Superior temporal gyrus (tissue), 1 donor: Measurements from ENCODE around the gene KCNQ2.
"Not testable (repeated sequence)": the region's sequence is repeated elsewhere in the genome, so short reads cannot be mapped to it uniquely, and the experiment has no call there.

Source experiments
- DNase-seq: peaks from one replicate; pipeline ENCODE4 v3.0.0-alpha.2; 2016; ENCODE audit errors: extremely low spot score

The KCNQ2 gene

GRCh38 chr20:63490416-63490815 is 18.0 kb upstream of the KCNQ2 start:
- DNase-seq, result no peak

- DNase-seq, result no peak
Measured at GRCh38 chr20:63488315-63489251, 16.1 kb upstream of the KCNQ2 start.

- DNase-seq, result no peak
Measured at GRCh38 chr20:63487781-63488241, 15.4 kb upstream of the KCNQ2 start.

DNA sequence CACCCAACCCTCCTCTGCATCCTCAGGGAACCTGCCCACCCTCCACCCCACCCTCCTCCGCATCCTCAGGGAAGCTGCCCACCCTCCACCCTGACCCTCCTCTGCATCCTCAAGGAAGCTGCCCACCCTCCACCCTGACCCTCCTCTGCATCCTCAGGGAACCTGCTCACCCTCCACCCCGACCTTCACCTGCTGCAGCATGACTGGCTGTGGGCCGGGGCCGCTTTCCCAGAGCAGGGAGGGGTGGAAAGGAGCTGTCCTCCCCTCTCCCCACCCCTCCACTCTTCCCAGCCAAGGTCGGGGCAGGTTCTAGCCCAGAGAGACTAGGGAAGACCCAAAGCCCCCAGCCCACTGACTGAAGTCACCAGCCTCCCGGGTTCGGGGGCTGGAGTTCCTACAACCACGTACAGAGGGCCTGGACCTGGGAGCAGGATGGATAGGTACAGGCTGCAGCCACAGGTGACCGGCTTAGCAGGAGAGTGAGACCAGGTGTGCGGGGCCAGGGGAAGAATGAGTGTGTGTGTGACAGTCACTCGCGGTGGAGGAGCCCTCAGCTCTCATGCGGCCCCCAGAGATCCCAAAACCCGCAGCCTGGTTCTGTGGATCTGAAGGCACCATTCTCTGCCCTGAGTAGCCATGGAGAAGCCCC is 14.8 kb upstream of the KCNQ2 start:
- no peak for DNase-seq

DNA sequence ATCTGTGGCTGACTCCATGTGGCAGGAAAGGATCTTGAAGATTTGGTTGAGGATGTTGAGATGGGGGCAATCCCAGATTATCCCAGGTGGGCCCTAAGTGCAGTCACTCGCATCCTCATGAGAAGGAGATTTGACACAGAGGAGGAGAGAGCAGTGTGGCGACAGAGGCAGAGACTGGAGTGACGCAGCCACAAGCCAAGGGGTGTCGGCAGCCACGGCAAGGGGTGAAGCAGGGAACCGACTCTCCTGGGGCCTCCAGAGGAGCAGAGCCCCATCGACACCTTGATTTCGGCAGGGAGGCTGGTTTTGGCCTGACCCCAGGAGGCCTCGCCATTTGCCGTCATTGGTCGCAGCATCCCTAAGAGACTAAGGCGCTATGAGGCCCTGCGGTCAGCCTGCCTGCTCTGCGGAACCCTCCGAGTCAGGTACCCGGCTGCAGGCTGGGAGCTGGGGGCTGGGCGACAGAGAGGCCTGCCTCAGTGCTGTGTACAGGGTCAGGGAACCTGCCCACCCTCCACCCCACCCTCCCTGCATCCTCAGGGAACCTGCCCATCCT is 13.9 kb upstream of the KCNQ2 start:
- no peak for DNase-seq

DNA sequence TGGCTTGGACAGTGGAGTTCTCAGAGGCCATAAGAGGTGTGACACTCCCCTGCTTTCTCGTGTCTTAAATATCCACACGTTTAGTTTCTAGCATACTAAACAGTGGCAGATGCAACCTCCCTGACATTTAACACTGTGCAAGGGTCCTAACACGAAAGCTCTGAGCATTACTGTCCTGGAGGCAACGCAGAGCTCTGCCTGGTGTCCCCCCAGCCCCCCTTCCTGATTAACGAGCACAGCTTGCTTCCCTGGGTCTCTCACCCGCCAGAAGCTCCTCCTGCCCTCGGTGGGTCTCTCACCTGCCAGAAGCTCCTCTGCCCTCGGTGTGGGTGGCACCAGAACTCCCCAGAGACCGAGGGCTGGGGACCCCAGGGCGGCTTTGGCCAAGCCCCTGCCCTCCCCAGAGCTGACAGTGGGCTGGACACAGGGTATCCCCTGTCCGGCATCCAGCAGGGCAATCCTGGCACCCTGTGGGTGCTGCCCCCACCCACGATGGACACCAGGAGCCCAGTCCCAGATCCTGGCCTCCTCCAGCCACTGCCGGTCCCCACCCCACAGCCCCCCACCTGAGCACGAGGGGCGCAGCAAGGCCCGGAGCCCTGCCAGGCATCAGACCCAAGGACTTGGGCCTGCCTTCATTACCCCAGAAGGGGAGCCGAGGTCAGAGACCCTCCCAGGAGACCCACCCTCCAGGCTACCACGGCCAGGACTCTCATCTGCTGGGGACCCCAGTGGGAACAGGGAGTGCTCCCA is 12.4 kb upstream of the KCNQ2 start:
- DNase-seq, result no peak

DNA sequence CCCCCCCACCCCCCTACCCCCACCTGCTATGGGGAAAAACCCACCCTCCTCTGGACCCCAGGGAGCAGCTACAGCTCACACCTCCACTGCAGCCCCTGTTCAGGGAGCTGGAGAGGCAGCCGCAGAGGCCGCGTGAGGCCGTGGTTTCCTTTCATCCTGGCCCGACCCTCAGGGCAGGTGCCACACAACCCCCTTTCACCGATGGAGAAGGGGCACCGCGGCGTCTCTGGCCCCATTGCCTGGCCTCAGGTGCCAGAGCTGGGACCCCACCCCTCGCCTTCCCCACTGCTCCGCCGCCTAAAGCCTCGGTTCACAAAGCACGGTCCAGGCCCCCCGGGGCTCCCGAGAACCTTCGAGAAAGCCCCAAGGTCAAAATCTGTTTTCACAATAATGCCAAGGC is 11.8 kb upstream of the KCNQ2 start:
- no peak for DNase-seq

- DNase-seq, result no peak
Measured at GRCh38 chr20:63483834-63484233, 11.4 kb upstream of the KCNQ2 start.

- DNase-seq, result no peak
Measured at GRCh38 chr20:63482021-63482587, 9.6 kb upstream of the KCNQ2 start.

DNA sequence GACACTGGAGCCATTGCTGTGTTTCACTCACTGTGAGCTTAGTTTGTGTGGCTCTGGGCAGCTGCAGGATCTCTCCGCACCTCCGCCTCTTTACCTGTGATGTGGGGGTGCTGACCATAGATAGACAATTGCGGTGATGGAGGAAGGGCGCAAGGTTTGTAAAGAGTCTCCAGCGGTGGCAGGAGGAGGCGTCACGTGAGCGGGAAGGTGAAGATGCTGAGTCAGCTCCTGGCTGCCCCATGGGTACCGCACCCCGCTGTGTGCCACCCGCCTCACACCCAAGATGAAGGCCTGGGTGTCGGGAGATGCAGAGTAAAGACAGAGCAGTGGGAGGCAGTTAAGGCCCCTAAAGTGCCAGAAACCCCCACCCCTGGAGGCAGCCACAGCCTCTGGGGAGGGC is 9.0 kb upstream of the KCNQ2 start:
- no peak for DNase-seq

GRCh38 chr20:63479695-63480419 is 7.4 kb upstream of the KCNQ2 start:
- not testable (repeated sequence) for DNase-seq

GRCh38 chr20:63478346-63479302 is 6.2 kb upstream of the KCNQ2 start:
- no peak for DNase-seq

GRCh38 chr20:63477944-63478343 is 5.5 kb upstream of the KCNQ2 start:
- DNase-seq, result no peak

DNA sequence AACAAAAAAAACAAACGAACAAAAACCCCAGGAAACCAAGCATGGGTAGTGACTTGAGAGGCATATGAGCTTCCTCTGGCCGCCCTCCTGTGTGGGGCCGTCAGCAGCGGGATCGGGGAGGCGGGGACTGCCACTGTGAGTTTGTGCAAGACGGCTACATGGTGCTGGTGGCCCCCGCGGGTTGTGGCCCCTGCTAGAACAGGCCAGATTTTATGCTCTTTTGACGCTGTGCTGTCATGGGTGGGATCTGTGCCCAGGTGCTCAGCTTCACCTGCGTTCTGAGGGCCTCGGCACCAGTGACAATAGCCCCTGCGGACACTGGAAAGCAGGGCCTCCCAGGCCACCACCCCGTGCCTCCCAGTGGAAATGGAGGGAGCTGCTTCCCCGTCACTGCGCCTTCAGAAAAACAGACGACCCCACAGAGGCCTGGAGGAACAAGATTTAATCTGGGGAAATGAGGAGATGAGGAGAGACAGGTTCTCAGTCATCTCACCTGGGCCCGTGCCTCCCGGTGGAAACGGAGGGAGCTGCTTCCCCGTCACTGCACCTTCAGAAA is 4.7 kb upstream of the KCNQ2 start:
- DNase-seq, result no peak

DNA sequence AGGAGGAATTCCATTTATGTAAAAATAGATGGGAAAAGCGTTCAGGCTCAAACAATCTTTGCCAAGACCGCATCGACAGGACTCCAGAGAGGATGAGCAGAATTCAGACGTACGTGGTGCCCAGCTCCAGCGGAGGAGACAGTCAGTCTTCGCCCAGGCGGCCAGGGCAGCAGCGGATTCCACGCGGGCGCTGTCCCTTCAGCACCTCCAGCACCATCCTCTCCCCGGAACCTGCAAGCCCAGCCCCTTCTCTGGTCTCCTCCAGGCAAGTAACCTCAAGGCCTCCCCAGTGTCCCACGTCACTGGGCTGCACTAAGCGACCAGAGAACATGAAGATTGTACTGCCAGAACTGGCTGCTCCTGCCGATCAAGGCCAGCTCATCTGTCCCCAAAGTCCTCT is 2.8 kb upstream of the KCNQ2 start:
- no peak for DNase-seq

GRCh38 chr20:63473555-63474449 is 1.3 kb upstream of the KCNQ2 start:
- DNase-seq, result no peak

GRCh38 chr20:63472862-63473390 is 471 bp upstream of the KCNQ2 start:
- no peak for DNase-seq

GRCh38 chr20:63471717-63471980 is 806 bp downstream of the KCNQ2 start:
- DNase-seq, result no peak
